ENCODE measurements around the gene NNAT.

Gene NNAT

DNA sequence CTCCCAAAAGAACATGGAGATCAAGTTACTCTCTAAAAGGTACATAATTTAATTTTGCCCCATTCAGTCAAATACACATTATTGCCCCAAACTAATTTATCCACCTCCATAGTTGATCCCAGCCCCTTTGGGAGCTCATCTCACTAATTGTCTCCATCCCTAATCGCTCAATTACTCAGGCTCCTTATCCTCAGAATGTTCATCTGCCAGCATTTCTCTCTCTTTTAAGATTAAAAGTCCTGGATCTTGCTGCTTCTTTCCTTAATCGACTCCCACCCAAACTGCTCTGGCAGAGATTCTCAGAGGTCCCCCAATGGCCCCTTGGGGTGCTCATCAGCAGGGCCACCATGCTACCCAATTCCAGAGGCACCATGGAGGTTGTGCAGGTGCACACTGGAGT lies 18.4 kb upstream of the NNAT start:
- no peak for DNase-seq (ENCODE audit: low read depth, low spot score)

DNA sequence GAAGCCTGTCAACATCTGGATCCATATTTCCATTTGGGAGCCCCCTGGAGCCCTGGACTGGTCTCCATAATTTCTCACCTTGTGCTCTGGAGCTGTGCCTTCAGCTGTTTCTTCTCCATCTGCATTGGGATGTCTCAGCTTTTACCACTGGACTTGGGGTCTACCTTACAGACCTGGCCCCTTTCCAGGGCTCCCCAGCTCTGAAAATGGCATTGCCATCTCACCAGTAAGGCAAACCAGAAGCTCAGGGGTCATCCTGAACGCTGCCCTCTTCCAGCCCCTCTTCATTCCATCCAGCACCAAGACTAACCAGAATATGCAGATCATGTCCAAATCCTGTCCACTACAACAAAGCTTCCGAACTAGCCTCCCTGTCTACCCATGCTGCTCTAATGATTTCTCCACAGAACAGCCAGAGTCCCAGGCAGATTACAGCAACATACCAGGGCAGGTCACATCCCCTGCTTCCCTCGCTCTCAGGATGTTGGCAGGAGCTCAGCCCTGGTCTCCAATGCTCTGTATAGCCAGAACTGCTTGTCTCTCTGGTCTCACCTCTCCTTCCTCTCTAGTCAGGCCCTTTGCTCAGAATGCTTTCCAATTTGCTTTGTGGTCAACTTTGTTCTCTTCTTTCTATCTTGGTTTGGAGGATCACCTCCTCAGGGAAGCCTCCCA lies 17.7 kb upstream of the NNAT start:
- no peak for DNase-seq (ENCODE audit: low read depth, low spot score)

DNA sequence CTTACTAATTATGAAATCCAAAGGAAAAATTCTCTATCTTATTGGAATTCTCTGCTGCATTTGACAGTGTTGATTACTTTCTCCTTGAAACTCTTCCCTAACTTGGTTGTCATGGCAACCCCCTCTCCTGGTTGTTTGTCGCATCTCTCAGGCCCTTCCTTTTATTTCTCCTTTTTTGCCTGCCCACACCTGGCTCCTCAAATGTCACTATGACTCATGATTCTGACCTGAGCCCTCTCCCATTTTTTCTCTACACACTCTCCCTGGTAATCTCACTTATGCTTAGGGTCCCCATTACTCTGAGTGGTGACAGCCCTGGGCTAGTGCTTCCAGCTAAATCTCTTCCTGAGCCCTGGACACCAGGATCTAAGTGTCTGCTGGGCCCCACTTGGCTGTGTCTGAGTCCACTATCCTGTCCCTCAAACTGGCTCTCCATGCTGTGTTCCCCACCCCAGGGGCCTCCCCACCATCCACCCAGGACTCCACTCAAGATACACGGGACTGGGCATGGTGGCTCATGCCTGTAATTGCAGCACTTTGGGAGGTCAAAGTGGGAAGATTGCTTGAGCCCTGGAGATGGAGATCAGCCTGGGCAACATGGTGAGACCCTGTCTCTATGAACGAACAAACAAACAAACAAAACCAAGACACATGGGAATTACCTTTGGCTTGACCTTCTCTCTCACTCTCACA lies 16.5 kb upstream of the NNAT start:
- DNase-seq (ENCODE audit: low read depth, low spot score), result no peak

DNA sequence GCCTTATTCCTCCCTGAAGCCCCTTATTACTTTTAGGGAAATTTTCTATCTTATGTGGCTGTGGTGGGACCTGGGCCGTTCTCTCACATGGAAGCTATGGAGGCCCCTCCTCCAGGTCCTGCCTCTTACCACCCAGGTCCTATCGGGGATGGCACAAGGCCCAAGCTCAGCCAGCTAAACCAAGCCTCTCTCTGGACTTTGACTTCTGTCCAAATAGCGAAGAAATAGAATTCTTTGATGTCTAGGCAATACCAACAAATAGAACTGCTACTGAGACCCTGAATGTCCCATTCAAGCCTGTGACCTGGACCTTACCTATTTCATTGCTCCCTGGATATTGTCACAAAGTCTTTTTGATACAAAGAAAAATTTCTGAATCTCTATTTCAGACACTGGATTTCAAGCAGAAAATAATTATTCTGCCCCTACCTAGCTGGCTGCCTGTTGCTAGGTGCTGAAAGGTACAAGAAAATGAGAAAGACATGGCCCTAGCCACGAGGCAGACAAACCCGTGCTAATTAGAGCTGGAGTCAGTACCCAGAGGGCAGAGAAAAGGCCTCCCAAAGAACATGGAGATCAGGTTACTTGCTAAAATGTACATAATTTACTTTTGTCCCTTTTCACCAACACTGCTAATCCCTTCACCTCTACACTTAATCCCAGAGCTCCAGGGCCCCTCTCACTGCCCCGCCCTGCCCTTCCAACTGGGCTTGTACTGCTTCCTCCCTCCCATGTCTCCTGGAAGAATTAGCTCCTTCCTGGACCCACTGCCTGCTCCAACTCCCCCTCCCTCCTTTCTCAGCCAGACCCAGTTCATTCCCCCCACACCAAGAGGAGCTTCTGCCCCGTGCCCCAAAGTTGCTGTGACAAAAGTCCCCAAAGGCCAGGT lies 15.5 kb upstream of the NNAT start:
- no peak for DNase-seq (ENCODE audit: low read depth, low spot score)

DNA sequence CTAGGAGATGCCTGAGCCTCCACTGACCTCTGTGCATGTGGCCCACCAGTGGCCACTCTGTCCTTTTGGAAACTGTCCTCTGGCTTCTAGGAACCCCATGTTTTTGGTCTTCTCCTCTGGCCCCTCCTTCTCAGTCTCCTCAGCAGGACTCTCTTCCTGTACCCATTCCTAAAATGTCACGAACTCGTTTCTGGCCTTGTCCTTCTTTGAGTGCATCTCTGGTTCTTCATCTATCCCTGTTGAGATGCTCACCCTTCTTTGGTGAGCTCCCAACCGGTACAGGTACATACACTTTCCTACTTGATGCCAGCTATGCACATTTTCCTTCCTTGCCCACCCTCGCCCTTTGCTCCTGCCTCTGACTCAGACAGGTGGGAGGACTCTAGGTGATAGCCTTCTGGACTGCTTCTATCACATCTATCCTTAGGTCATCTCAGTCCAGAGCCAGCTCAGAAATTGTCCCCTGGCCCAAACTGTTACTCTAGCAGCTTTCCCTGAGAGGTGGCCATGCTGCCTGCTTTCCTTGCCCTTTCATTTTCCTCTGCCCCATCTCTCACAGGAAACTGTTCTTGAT lies 14.8 kb upstream of the NNAT start:
- DNase-seq (ENCODE audit: low read depth, low spot score), result no peak

DNA sequence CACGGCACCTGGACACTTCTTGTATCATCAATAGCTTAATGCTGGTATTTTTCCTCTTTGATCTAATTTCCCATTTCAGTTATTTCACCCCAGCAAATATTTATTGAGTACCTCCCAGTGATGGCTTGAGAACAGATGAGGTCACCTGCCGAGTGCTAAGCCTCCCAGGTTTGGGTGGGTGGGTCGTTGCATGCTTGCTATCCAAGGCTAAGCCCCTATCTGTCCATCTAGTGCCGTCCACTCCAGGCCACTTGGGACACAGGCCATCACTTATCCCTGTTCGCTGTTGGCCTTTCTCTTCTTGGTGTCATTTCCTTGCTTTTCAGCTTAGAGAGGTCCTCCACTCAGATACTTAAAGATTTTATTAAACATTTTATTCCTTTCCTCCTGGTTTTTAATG lies 10.8 kb upstream of the NNAT start:
- DNase-seq (ENCODE audit: low read depth, low spot score), result no peak

DNA sequence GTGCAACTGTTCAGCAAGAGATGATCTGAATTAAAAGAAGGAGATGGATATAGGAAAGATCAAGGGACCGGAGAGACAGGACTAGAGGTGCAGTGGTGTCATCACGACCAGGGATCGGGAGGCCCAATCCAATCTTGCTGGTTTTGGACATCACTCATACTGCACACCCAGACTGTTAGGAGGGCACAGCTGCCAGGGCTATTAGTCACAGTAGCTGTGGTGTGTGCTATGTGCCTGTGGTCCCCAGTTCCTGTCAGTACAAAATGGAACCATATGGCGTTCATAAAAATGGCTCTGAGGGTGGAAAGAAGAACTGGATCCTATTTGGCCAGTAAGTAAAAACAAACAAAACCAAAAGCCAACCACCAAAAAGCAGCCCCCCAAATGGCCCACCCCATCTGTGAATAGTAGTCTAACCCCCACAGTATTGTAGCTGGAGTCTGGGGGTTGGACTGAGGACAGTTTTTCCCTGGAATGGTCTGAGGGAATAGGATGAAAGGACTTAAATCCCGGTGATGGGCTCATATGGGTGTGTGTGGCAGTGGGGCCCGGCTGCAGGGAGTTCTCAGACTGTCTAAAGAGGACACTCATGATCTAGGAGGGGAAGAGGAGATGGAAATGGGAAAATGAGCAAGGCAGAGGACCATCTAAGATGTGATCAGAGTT lies 9.3 kb upstream of the NNAT start:
- DNase-seq (ENCODE audit: low read depth, low spot score), result no peak

DNA sequence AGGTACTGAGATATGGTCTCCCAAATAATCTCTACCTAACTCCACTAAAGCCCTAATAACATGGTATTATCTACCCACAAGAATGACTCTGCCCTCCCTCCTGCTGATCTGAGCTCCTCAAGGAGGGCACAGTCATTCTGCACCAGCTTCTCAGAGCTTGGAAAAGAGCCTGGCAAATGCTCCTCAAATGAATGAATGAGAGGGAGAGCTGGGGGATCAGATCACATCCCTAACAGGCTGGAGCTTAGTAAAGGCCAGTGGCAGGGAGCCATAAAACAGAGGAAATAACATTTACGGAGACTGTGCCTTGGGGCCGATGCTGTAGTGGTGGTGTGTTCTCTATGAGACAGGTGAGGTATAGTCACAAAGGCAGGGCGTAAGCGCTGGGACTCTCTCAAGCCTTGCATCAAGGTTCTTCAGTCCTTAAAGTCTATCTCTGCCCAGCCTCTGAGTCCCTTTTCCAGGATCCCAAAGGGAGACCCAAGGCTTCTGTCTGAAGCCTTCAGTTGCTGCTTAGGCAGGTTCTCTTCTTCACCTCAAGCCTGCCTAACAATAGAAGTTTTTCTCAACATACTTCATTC lies 7.2 kb upstream of the NNAT start:
- no peak for DNase-seq (ENCODE audit: low read depth, low spot score)

DNA sequence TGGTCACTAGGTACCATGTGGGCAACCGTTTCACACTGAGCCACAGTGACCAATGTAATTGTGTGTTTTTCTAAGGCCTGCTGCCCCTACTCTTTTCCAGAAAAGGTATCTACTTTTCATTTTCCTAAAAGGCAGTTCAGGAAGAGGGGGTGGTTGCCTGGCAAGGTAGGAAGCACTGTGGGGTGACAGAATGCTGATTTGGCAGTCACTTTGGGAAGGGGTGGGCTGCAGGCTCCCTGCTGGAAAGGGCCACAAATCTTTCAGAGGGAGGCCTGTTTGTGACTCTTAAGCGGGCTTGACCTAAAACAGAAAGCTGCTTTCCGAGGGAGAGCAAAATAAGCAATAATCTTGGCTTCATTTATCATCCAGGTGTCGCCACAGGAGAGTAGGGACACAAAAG lies 5.2 kb upstream of the NNAT start:
- no peak for DNase-seq (ENCODE audit: low read depth, low spot score)

DNA sequence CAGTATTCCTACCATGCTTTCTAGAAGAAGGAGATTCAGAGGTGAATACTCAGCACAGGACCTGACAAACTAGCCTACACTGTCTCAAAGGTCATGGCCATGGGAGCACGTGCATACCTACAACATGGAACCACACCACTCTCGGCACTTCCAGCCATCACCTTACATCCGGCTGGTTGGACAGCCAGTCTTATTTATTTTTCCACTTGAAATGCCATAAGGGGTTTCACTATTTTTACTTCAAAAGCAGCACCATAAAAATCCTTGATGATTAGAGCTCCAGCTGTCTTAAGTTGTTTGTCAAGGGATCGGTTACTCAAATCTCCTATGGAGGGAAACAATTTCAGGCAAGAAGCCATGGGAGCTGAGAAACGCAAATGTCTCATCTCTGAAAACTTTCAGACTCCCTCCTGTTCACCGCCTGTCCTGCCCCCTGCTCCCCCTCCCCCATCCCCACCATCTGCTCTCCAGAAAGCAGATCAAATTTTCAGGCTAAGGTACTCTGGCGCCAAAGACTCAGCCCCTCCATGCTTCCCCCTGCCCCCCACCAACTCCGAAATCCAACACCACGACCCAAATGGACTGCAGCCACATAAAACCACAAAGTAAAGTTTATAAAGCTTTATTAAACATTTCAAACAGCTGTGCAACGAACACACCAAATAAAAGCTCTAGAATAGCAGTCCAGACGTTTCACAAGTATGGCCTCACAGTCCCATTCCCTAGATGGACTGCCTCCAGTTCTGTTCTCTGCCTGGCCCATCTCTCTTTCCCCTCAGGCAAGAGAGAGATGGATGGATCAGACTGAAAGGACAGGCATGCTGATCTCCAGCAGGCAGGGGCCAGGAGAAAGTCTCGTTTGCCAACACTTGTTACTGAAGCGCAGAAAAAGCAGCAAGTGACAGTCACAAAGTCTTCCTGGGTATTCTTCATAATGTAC lies 4.0 kb upstream of the NNAT start:
- DNase-seq (ENCODE audit: low read depth, low spot score), result no peak

DNA sequence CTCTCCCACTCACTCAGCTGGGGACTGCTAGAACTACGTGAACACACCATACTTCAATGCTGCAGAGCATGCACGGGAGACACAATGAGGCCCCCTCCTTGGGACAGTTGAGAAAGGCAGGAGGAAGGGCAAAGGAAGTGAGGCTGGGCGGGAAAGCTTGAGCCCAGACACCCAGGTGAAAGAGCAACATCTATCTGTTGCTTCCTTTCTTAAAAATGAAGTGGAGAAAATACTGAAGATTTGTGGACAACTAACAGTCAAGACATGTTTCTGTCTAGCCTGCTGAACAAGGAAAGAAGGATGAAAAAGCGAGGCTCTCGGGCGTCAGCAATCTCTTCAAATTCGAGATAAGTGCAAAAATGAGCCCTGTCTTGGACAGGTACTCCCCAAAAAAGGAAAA lies 3.0 kb upstream of the NNAT start:
- DNase-seq (ENCODE audit: low read depth, low spot score), result no peak

DNA sequence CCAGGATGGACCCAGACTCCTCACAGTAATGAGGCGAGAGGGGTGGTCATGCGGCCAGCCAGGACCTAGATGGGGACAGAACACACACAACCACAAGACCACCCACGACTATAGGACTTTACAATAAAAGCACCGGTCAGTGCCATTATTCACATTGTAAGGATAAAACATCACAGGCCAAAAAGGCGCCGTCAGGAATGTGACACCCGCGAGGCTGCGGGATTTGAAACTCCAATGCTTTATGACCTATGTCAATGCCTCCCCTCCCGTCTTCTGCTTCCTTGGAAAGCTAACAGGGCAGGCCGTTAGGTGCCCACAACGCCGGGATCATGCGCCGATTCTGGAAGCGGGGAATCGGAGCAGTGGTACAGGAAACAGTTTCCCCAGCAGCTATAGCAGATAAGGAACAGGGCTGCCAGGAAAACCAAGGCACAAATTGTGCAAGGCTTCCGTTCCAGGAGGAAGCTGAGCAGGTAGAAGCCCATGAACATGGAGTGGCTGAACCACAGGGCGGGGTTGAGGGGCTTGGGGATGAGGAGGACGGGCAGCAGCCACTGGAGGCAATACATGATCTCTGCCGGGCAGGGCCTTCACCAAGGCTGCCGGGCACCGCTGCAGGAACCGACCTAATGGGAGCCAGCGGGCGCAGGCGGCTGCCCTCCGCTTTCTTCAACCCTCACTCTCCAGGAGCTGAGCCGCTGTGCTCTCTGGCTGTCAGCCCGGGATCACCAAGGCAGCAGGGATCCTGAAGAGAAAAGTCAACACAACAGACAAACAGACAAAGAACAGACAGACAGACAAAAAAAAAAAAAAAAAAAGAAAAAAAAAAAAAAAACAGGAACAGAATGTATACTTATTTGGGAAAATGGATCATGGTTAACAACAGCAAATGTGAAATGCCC lies 2.2 kb upstream of the NNAT start:
- DNase-seq (ENCODE audit: low read depth, low spot score), result no peak

DNA sequence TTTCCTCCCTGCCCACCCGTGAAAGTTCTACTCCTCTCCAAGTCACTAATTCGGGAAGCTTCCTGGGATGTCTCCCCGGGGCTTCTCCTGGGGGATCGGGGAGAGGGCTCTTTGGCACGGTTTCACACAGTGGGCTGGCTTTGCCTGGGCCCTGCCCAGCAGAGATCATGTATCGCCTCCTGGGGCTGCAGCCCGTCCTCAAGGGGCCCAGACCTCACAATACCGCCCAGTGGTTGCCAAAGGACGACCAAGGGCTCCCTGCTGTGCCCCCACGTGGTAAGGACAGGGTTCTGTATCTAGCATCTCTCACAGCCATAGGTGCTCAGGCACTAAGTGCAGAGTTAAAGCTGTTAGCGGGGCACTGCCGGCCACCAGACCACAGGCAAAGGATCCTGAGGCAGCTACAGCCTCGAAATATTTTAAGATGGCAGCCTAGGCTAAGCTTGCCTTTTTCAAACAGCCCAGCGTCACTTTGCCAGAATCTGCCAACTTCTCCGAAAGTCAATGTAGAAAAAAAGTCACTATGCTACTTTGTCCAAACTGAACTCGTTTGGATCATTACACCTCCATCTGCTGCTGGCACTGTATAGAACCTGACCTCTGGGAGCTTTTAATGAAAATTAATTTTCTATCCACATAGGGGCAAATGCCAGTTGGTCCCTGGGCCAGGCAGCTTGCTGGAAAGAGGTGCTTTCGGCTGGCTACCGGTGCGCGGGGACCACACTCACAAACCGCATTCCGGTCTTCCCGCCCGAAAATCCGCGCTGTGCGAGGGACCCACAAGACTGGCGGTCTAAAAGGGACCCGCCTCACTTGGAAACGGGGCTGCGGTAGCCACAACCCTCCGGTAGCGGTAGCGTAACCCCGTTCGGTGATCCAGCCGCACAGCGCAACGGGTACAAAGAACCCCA lies 1.3 kb upstream of the NNAT start:
- no peak for DNase-seq (ENCODE audit: low read depth, low spot score)

DNA sequence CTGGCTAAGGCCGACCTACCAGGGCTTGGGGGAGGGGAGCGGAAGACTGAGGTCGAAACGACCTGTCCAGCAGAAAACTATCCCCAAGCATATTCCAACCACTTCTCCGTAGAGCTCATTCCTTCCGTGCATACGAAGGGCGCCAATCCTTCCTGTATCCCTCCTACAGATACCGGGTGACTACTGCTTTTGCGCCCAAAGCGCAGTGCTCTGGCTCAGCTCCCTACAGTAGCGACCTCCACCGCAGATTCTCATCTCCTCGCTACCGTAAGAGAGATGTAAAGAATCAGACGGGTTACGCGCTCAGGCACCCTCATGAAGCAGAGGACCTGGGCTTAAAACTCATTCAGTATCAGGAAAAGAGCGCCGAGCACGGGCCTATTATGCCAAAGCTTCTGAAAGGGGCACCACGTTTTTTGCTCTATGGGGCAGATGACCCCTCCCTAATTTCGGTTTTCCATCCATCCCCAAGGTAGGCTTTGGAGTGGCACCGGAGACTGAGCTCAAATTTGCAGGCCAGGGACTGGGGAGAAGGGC lies 563 bp upstream of the NNAT start:
- DNase-seq (ENCODE audit: low read depth, low spot score), result no peak

DNA sequence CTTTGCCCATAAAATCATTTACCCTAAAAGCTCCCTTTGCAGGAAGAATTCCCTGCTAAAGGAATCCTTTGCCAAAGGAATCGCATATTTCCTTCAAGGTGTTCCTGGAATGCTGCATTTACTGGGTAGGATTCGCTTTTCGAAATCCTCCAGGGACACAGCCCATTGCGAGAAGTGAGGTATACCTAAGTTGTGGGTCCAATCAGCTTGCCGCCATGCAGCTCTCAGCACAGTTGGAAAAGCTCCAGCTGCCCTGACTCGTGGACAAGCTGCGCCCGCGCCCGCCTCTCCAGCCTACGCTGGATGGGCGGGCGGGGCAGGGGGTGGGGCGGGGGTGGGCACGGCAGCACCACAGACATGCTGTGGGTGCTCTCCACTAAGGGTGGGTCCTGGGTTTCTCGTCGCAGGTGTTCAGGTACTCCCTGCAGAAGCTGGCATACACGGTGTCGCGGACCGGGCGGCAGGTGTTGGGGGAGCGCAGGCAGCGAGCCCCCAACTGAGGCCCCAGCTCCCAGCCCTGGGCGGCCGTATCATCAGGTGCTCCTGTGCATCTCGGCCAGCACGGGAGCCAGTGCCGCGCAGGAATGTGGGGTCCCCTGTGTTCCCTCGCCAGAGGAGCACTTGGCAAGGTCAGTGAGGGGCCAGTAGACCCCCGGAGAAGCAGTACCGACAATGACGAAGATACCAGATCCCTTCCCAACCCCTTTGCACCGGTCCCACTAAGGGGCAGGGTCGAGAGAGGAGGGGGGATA lies 1.4 kb downstream of the NNAT start:
- no peak for DNase-seq (ENCODE audit: low read depth, low spot score)

DNA sequence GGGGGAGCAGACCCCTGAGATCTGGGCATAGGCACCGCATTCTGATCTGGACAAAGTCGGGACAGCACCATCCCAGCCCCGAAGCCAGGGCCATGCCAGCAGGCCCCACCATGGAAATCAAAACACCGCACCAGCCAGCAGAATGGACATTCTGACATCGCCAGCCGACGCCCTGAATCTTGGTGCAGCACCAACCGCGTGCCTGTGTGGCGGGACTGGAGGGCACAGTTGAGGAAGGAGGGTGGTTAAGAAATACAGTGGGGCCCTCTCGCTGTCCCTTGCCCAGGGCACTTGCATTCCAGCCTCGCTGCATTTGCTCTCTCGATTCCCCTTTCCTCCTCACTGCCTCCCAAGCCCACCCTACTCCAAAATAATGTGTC lies 2.0 kb downstream of the NNAT start:
- no peak for DNase-seq (ENCODE audit: low read depth, low spot score)

Data from activated CD4-positive, CD25-positive, alpha-beta regulatory T cell treated with anti-CD3 and anti-CD28 coated beads, Interleukin-2, amount 50 U/mL, for 16 hours (primary cell).